ENCODE results near the gene LHFPL3.

The LHFPL3 gene

DNA sequence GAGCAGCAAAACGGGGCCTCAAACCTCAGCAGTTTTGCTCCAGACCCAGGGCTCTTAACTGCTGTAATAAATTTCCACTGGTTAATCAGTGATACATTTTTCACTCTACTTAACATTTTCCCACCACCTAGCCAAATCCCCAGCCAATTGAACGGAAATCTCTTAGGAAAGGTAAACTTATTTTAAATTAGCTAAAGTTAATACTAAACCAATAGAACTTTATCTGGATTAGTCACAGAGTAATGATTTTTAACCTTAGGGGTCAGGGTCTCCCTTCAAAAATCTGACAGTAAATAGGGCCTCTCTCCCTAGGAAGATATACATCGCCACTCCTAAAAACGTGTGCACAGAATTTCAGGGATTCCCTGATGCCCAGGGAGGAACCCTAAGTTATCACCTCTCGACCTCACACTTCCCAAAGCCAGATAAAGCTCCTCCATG is 598.2 kb downstream of the LHFPL3 start:
- H3K36me3 Mint-ChIP-seq (ENCODE audit: low read depth): no peaks in the 10 kb centered on the region
- H3K4me1 Mint-ChIP-seq: peaks cover 57% of the 10 kb centered on the region
- H3K9me3 Mint-ChIP-seq: no peaks in the 10 kb centered on the region
- TF ChIP-seq, protein P1, sequence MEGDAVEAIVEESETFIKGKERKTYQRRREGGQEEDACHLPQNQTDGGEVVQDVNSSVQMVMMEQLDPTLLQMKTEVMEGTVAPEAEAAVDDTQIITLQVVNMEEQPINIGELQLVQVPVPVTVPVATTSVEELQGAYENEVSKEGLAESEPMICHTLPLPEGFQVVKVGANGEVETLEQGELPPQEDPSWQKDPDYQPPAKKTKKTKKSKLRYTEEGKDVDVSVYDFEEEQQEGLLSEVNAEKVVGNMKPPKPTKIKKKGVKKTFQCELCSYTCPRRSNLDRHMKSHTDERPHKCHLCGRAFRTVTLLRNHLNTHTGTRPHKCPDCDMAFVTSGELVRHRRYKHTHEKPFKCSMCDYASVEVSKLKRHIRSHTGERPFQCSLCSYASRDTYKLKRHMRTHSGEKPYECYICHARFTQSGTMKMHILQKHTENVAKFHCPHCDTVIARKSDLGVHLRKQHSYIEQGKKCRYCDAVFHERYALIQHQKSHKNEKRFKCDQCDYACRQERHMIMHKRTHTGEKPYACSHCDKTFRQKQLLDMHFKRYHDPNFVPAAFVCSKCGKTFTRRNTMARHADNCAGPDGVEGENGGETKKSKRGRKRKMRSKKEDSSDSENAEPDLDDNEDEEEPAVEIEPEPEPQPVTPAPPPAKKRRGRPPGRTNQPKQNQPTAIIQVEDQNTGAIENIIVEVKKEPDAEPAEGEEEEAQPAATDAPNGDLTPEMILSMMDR (IDR thresholded peaks at IDR 0.05): no peak
- H3K27me3 Mint-ChIP-seq (ENCODE audit: low read depth, poor library complexity): no peaks in the 10 kb centered on the region
- DNase-seq: no peak
- peak overlapping the region; percentile 94 for H3K27ac Mint-ChIP-seq
- no peak overlapping the region for H3K4me3 Mint-ChIP-seq

DNA sequence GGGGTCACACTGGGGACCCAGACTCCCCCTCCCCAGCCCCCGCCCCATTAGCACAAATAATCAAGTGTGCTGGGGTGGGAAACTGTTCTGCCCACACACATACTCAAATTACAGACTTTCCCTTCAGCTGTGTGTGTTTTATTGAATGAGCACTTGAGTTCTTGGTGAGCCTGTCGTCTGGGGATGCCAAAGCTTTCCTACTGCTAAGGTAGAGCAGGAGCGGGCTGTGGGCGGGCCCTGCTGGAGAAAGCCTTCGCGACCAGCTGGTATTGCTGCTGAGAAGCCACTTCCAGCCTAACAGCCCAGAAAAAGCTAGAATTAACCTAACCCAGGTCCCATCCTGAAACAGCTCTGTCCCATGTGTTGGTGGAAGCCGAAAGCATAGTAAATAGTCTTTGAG is 598.7 kb downstream of the LHFPL3 start:
- Mint-ChIP-seq H3K36me3 (ENCODE audit: low read depth) (no peaks in the 10 kb centered on the region), H3K9me3 (no peaks in the 10 kb centered on the region), H3K4me1 (peaks cover 62% of the 10 kb centered on the region), H3K27me3 (ENCODE audit: low read depth, poor library complexity) (no peaks in the 10 kb centered on the region), H3K4me3 (peak overlapping the region; percentile 20), H3K27ac (peak overlapping the region; percentile 94)
- TF ChIP-seq, protein P1 (IDR thresholded peaks at IDR 0.05): no peak
- peak; percentile 40 for DNase-seq

DNA sequence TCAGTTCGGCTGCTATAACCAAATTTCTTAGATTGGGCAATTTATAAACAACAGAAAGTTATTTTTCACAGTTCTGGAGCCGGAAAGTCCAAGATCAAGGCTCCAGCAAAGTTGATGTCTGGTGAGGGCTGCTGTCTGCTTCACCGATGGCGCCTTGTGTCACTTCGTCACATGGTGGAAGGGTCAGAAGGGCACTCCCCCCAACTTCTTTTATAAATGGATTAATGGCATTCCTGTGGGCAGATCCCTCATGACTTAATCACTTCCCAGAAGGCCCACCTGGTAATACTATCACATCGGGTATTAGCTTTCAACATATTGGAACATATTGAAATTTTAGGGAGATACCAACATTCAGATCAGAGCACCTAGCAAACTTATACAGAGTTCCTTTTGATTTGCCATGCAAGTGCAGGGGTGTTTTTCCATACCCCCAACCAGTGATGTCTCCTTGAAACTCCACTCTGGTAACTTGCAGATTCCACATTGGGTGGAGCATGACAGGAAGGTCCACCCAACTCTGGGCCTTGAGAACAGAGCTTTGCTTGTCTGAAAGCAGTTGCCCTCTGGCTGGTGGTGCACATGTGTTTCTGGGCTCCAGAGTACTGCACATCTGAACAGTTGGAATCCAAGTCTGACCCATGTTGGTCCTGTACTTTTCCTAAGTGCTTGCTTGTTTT is 600.5 kb downstream of the LHFPL3 start:
- TF ChIP-seq, protein P1 (IDR thresholded peaks at IDR 0.05): no peak
- no peaks in the 10 kb centered on the region for H3K27me3 Mint-ChIP-seq (ENCODE audit: low read depth, poor library complexity)

DNA sequence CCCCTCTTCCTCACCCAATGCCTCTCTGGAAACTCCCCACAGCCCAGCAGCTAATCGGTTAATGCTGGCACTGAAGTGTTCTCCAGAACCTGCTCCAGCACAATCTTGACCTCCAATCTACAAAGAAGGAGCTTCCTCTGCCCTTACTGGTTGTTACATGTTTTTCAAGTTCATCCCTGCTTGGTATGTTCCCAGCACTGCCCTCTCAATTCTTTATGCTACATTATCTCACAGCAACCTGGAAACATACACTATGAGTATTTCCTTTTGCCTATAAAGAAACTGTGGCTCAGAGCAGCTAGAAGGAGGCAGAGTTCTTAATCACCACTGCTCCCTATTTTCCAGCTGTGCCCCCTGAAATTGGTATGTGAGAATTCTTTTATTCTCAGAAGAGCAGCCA is 601.5 kb downstream of the LHFPL3 start:
- Mint-ChIP-seq H3K27ac (peak overlapping the region; percentile 75), H3K36me3 (ENCODE audit: low read depth) (no peaks in the 10 kb centered on the region), H3K27me3 (ENCODE audit: low read depth, poor library complexity) (no peaks in the 10 kb centered on the region), H3K9me3 (no peaks in the 10 kb centered on the region), H3K4me3 (no peak overlapping the region), H3K4me1 (peaks cover 85% of the 10 kb centered on the region)
- TF ChIP-seq, protein P1 (IDR thresholded peaks at IDR 0.05): no peak
- no peak for DNase-seq

More for the DNA sequence above, 600.5 kb downstream of the LHFPL3 start:
- no peaks in the 10 kb centered on the region for H3K36me3 Mint-ChIP-seq (ENCODE audit: low read depth)
- H3K9me3 Mint-ChIP-seq: no peaks in the 10 kb centered on the region
- no peak for DNase-seq
- H3K27ac Mint-ChIP-seq: no peak overlapping the region
- H3K4me1 Mint-ChIP-seq: peaks cover 75% of the 10 kb centered on the region
- no peak overlapping the region for H3K4me3 Mint-ChIP-seq

DNA sequence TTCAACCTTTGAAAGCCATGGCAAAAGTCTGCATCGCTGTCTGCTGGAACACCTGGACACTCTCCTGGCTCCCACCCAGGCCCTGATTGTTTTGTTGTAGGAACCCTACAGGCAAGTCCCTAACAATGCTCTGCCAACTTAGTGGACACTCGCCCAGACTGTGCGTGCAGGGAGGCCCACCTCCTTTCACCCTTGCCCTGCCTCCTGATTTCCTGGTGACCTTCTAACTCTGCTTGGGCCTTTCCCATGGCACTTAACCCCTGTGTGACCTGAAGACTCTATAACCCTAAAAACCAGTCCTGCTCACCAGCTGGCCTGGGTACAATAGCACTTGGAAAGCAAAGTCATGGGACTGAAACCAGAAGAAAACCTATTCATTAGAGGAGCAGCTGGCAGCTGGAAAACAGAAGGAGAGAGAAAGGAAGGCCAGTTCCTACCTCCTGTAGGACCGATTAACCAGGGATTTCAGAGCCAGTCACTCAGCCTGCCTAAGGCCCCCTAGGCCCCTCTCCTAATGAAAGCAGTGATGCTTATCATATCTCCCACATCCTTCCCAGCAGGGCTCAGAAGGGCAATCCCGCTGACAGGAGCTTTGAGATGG is 602.9 kb downstream of the LHFPL3 start:
- Mint-ChIP-seq H3K4me3 (peak overlapping the region; percentile 44), H3K36me3 (ENCODE audit: low read depth) (no peaks in the 10 kb centered on the region), H3K9me3 (no peaks in the 10 kb centered on the region), H3K4me1 (peaks cover 89% of the 10 kb centered on the region), H3K27ac (peak overlapping the region; percentile 92), H3K27me3 (ENCODE audit: low read depth, poor library complexity) (peaks cover 2% of the 10 kb centered on the region)
- TF ChIP-seq, protein P1 (IDR thresholded peaks at IDR 0.05): no peak
- no peak for DNase-seq

DNA sequence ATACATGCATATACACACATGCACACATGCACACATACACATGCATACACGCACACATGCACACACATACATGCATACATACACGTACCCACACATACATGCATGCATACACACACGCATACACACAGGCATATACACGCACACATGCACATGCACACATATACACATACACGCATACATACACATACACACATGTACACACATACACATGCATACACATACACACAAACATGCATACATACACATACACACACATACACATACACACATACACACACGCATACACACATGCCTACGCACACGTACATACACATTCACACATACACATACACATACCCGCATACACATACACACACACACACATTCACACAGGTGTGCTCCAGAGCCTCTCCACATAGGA is 604.6 kb downstream of the LHFPL3 start:
- Mint-ChIP-seq H3K36me3 (ENCODE audit: low read depth) (no peaks in the 10 kb centered on the region), H3K27ac (peak overlapping the region; percentile 12), H3K4me3 (no peak overlapping the region), H3K4me1 (peaks cover 73% of the 10 kb centered on the region), H3K27me3 (ENCODE audit: low read depth, poor library complexity) (peaks cover 3% of the 10 kb centered on the region), H3K9me3 (no peaks in the 10 kb centered on the region)
- no peak for DNase-seq
- TF ChIP-seq, protein P1 (IDR thresholded peaks at IDR 0.05): no peak
